WTC11 (cell line): ENCODE results near the gene CHRNE. TPM values are rescaled to one million over a fixed set of nuclear protein-coding genes. Genes with fewer than 3 reads are reported as not detected.
A peak's percentile ranks its signal among the peaks of the same experiment; 100 is the strongest.

Experiments used
- ATAC-seq: fragments of 200-7000 bp; cut with Tn5 transposase; 2 replicates; pipeline ENCODE4 v1.10.0; 2021; ENCODE audit warnings: mild to moderate bottlenecking, moderate library complexity
- CTCF ChIA-PET: fragments of 300-600 bp; sonication (Branson Sonifier 250); formaldehyde crosslinking; loops from one replicate; lab custom pipeline; 2021; ENCODE audit warnings: antibody characterized with exemption; lab: Charles Lee
- POLR2A ChIA-PET: fragments of 350-600 bp; sonication (Branson Sonifier 250); formaldehyde crosslinking; loops from one replicate; lab custom pipeline; 2021; ENCODE audit warnings: antibody characterized with exemption; lab: Charles Lee
- DNase-seq: peaks from one replicate; pipeline ENCODE4 v3.0.0; 2021; ENCODE audit warnings: low spot score
- H3K27ac Mint-ChIP-seq: 2 replicates; pipeline ENCODE4 v1.8.0; 2021; ENCODE audit warnings: mixed read lengths
- H3K27me3 Mint-ChIP-seq: 2 replicates; pipeline ENCODE4 v1.8.0; 2021; ENCODE audit warnings: low read depth, mild to moderate bottlenecking, moderate library complexity, mixed read lengths
- H3K36me3 Mint-ChIP-seq: 2 replicates; pipeline ENCODE4 v1.8.0; 2021; ENCODE audit warnings: mixed read lengths
- H3K4me1 Mint-ChIP-seq: 2 replicates; pipeline ENCODE4 v1.8.0; 2022; ENCODE audit warnings: mixed read lengths
- H3K4me3 Mint-ChIP-seq: 2 replicates; pipeline ENCODE4 v1.8.0; 2021; ENCODE audit warnings: mild to moderate bottlenecking, moderate library complexity, mixed read lengths
- H3K9me3 Mint-ChIP-seq: 2 replicates; pipeline ENCODE4 v1.8.0; 2021; ENCODE audit warnings: mixed read lengths
- CREM ChIP-seq: sonication (generic); formaldehyde crosslinking; IDR thresholded peaks from 2 replicates; pipeline ENCODE4 v1.8.1; 2022; ENCODE audit warnings: mild to moderate bottlenecking, missing genetic modification reagents, moderate library complexity
- IRF2 ChIP-seq: sonication (generic); formaldehyde crosslinking; IDR thresholded peaks from 2 replicates; pipeline ENCODE4 v1.8.0; 2022; ENCODE audit warnings: low read depth, missing genetic modification reagents, borderline replicate concordance
- JAZF1 ChIP-seq: fragments of 250-450 bp; sonication (Bioruptor Pico); IDR thresholded peaks from 2 replicates; pipeline ENCODE4 v1.9.0; 2021; ENCODE audit warnings: moderate library complexity, mild to moderate bottlenecking, inconsistent platforms
- JUN ChIP-seq: sonication (generic); formaldehyde crosslinking; IDR thresholded peaks from 2 replicates; pipeline ENCODE4 v1.8.0; 2023; ENCODE audit warnings: mild to moderate bottlenecking, missing genetic modification reagents
- RORB ChIP-seq: fragments of 250-450 bp; sonication (Bioruptor Pico); IDR thresholded peaks from 2 replicates; pipeline ENCODE4 v1.9.0; 2021; ENCODE audit warnings: mild to moderate bottlenecking
- SMAD4 ChIP-seq: sonication (generic); formaldehyde crosslinking; IDR thresholded peaks from 2 replicates; pipeline ENCODE4 v1.8.0; 2022; ENCODE audit warnings: mild to moderate bottlenecking, missing genetic modification reagents
- ZNF219 ChIP-seq: sonication (generic); formaldehyde crosslinking; IDR thresholded peaks from 2 replicates; pipeline ENCODE4 v1.8.0; 2023; ENCODE audit warnings: missing genetic modification reagents, mild to moderate bottlenecking, borderline replicate concordance
- total RNA-seq: library from RNA; stranded (reverse); gene quantifications from 3 replicates; pipeline ENCODE4 v1.2.3, GENCODE V29; 2021
- TF ChIP-seq, protein P1 (sequence below): sonication (generic); formaldehyde crosslinking; IDR thresholded peaks from 2 replicates; pipeline ENCODE4 v1.8.0; 2023; ENCODE audit warnings: mild to moderate bottlenecking, missing genetic modification reagents
- TF ChIP-seq, protein P2 (sequence below): sonication (generic); formaldehyde crosslinking; IDR thresholded peaks from 2 replicates; pipeline ENCODE4 v1.8.1; 2022; ENCODE audit warnings: missing genetic modification reagents, borderline replicate concordance
- TF ChIP-seq, protein P3 (sequence below): sonication (generic); formaldehyde crosslinking; IDR thresholded peaks from 2 replicates; pipeline ENCODE4 v1.8.0; 2022; ENCODE audit warnings: mild to moderate bottlenecking, missing genetic modification reagents
- TF ChIP-seq, protein P4 (sequence below): sonication (generic); formaldehyde crosslinking; IDR thresholded peaks from 2 replicates; pipeline ENCODE4 v1.8.0; 2022; ENCODE audit warnings: mild to moderate bottlenecking, missing genetic modification reagents
- TF ChIP-seq, protein P5 (sequence below): sonication (generic); formaldehyde crosslinking; IDR thresholded peaks from 2 replicates; pipeline ENCODE4 v1.8.1; 2023; ENCODE audit warnings: mild to moderate bottlenecking, moderate library complexity, missing genetic modification reagents
- TF ChIP-seq, protein P6 (sequence below): sonication (generic); formaldehyde crosslinking; IDR thresholded peaks from 2 replicates; pipeline ENCODE4 v1.8.0; 2023; ENCODE audit warnings: missing genetic modification reagents, mild to moderate bottlenecking, borderline replicate concordance

The CHRNE gene
- total RNA-seq, 1 experiment from 2014 or later: 0.70 TPM

DNA sequence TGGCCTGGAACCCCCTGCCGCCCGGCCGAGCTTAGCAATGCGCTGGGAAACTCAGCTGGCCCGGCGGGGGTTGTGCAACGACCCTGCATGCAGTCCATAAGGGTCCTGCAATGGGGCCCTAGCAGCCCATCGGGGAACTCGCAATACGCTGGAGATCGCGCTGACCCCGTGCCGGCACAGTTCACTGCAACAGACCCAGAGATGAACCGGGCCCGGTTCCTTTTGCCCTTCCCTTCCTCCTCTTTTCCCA is 36.6 kb upstream of the CHRNE start:
- no peak for ATAC-seq
- H3K4me1 Mint-ChIP-seq: peaks cover 25% of the 10 kb centered on the region
- peaks cover 39% of the 10 kb centered on the region for H3K36me3 Mint-ChIP-seq

DNA sequence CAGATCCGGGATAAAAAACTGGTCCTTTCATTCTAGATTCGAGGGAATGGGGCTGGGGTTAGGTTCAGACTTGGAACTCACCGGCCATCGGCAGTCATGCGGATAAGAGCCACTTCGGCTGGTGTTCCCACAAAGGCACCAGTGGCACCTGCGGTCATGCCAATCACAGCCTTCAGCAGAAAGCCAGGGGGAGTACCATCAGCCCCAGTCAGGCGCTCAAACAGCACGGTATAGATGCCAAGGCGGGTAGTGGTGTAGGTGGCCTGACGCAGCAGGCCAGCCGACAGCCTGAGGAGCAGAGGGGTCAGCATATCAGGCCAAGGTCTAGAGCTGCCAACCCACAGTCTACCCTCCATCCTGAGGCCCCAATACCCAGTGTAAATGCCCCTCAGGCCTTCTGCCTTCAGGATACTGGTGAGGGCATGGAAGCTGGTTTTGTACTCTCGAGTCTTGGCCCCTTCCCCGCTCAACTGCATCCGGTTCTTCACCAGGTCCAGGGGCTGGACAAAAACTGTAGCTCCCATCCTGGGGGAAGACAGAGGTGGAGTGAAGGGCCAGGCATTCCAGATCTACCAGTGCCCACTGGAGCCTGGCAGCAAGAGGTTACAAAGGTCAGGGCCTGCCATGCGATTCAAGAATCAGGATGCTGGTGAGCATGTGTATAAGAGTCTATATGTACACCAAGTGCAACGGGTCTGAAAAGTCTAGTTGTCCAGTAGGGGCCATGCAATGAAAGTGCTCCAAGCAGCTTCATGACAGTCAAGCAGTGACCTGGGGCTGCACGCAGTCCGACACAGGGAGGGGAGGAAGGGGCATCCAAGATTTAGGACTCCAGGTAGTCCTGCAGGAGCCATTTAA is 36.0 kb upstream of the CHRNE start:
- Mint-ChIP-seq H3K36me3 (peaks cover 36% of the 10 kb centered on the region), H3K4me1 (peaks cover 28% of the 10 kb centered on the region), H3K27ac (peak overlapping the region; percentile 96), H3K4me3 (peak overlapping the region; percentile 96), H3K9me3 (no peaks in the 10 kb centered on the region), H3K27me3 (no peaks in the 10 kb centered on the region)
- ChIA-PET POLR2A (interaction anchor here (0.5 to 2.6 kb wide), 3 partner anchors 28 to 123 kb away, joined by 3 to 38 read pairs (median 6); partner anchors contain the start of gene SPAG7), CTCF (interaction anchor here (1.0 to 2.6 kb wide), 11 partner anchors 12 to 49 kb away, joined by 3 to 38 read pairs (median 7); partner anchors contain the start of genes CAMTA2, CHRNE, ENO3 and PFN1)
- DNase-seq: no peak
- no peak for ATAC-seq
- TF ChIP-seq, protein P1, sequence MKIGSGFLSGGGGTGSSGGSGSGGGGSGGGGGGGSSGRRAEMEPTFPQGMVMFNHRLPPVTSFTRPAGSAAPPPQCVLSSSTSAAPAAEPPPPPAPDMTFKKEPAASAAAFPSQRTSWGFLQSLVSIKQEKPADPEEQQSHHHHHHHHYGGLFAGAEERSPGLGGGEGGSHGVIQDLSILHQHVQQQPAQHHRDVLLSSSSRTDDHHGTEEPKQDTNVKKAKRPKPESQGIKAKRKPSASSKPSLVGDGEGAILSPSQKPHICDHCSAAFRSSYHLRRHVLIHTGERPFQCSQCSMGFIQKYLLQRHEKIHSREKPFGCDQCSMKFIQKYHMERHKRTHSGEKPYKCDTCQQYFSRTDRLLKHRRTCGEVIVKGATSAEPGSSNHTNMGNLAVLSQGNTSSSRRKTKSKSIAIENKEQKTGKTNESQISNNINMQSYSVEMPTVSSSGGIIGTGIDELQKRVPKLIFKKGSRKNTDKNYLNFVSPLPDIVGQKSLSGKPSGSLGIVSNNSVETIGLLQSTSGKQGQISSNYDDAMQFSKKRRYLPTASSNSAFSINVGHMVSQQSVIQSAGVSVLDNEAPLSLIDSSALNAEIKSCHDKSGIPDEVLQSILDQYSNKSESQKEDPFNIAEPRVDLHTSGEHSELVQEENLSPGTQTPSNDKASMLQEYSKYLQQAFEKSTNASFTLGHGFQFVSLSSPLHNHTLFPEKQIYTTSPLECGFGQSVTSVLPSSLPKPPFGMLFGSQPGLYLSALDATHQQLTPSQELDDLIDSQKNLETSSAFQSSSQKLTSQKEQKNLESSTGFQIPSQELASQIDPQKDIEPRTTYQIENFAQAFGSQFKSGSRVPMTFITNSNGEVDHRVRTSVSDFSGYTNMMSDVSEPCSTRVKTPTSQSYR (CRISPR knock-in tag): no peak
- TF ChIP-seq ZNF219 (no peak), IRF2 (CRISPR knock-in tag) (no peak), JAZF1 (CRISPR knock-in tag) (no peak), CREM (CRISPR knock-in tag) (no peak)
- TF ChIP-seq, protein P2, sequence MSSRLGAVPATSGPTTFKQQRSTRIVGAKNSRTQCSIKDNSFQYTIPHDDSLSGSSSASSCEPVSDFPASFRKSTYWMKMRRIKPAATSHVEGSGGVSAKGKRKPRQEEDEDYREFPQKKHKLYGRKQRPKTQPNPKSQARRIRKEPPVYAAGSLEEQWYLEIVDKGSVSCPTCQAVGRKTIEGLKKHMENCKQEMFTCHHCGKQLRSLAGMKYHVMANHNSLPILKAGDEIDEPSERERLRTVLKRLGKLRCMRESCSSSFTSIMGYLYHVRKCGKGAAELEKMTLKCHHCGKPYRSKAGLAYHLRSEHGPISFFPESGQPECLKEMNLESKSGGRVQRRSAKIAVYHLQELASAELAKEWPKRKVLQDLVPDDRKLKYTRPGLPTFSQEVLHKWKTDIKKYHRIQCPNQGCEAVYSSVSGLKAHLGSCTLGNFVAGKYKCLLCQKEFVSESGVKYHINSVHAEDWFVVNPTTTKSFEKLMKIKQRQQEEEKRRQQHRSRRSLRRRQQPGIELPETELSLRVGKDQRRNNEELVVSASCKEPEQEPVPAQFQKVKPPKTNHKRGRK (CRISPR knock-in tag): no peak
- TF ChIP-seq, protein P3, sequence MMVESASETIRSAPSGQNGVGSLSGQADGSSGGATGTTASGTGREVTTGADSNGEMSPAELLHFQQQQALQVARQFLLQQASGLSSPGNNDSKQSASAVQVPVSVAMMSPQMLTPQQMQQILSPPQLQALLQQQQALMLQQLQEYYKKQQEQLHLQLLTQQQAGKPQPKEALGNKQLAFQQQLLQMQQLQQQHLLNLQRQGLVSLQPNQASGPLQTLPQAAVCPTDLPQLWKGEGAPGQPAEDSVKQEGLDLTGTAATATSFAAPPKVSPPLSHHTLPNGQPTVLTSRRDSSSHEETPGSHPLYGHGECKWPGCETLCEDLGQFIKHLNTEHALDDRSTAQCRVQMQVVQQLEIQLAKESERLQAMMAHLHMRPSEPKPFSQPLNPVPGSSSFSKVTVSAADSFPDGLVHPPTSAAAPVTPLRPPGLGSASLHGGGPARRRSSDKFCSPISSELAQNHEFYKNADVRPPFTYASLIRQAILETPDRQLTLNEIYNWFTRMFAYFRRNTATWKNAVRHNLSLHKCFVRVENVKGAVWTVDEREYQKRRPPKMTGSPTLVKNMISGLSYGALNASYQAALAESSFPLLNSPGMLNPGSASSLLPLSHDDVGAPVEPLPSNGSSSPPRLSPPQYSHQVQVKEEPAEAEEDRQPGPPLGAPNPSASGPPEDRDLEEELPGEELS (CRISPR knock-in tag): no peak

More for the DNA sequence above, 36.6 kb upstream of the CHRNE start:
- Mint-ChIP-seq H3K27ac (peak overlapping the region; percentile 96), H3K4me3 (peak overlapping the region; percentile 96), H3K27me3 (no peaks in the 10 kb centered on the region), H3K9me3 (no peaks in the 10 kb centered on the region)
- POLR2A ChIA-PET: interaction anchor here (0.6 to 2.6 kb wide), 7 partner anchors 9 to 74 kb away, joined by 3 to 38 read pairs (median 6); partner anchors contain the start of genes CHRNE, INCA1, KIF1C and PFN1
- no peak for DNase-seq
- CTCF ChIA-PET: interaction anchor here (0.7 to 2.6 kb wide), 14 partner anchors 11 to 209 kb away, joined by 3 to 38 read pairs (median 6); partner anchors contain the start of genes CAMTA2, CHRNE, ENO3 and MED11
- TF ChIP-seq, protein P4, sequence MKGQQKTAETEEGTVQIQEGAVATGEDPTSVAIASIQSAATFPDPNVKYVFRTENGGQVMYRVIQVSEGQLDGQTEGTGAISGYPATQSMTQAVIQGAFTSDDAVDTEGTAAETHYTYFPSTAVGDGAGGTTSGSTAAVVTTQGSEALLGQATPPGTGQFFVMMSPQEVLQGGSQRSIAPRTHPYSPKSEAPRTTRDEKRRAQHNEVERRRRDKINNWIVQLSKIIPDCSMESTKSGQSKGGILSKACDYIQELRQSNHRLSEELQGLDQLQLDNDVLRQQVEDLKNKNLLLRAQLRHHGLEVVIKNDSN (CRISPR knock-in tag): peak; percentile 10; the same call in 1 of the 2 replicates
- TF ChIP-seq, protein P3 (CRISPR knock-in tag): 0 out of 2 replicates have a peak, but pooled peaks have one; percentile 18
- TF ChIP-seq RORB (CRISPR knock-in tag) (no peak), JUN (0 out of 2 replicates have a peak, but pooled peaks have one; percentile 18), SMAD4 (CRISPR knock-in tag) (0 out of 2 replicates have a peak, but pooled peaks have one; percentile 22)
- TF ChIP-seq, protein P5, sequence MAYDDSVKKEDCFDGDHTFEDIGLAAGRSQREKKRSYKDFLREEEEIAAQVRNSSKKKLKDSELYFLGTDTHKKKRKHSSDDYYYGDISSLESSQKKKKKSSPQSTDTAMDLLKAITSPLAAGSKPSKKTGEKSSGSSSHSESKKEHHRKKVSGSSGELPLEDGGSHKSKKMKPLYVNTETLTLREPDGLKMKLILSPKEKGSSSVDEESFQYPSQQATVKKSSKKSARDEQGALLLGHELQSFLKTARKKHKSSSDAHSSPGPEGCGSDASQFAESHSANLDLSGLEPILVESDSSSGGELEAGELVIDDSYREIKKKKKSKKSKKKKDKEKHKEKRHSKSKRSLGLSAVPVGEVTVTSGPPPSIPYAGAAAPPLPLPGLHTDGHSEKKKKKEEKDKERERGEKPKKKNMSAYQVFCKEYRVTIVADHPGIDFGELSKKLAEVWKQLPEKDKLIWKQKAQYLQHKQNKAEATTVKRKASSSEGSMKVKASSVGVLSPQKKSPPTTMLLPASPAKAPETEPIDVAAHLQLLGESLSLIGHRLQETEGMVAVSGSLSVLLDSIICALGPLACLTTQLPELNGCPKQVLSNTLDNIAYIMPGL (CRISPR knock-in tag): no peak
- TF ChIP-seq, protein P6, sequence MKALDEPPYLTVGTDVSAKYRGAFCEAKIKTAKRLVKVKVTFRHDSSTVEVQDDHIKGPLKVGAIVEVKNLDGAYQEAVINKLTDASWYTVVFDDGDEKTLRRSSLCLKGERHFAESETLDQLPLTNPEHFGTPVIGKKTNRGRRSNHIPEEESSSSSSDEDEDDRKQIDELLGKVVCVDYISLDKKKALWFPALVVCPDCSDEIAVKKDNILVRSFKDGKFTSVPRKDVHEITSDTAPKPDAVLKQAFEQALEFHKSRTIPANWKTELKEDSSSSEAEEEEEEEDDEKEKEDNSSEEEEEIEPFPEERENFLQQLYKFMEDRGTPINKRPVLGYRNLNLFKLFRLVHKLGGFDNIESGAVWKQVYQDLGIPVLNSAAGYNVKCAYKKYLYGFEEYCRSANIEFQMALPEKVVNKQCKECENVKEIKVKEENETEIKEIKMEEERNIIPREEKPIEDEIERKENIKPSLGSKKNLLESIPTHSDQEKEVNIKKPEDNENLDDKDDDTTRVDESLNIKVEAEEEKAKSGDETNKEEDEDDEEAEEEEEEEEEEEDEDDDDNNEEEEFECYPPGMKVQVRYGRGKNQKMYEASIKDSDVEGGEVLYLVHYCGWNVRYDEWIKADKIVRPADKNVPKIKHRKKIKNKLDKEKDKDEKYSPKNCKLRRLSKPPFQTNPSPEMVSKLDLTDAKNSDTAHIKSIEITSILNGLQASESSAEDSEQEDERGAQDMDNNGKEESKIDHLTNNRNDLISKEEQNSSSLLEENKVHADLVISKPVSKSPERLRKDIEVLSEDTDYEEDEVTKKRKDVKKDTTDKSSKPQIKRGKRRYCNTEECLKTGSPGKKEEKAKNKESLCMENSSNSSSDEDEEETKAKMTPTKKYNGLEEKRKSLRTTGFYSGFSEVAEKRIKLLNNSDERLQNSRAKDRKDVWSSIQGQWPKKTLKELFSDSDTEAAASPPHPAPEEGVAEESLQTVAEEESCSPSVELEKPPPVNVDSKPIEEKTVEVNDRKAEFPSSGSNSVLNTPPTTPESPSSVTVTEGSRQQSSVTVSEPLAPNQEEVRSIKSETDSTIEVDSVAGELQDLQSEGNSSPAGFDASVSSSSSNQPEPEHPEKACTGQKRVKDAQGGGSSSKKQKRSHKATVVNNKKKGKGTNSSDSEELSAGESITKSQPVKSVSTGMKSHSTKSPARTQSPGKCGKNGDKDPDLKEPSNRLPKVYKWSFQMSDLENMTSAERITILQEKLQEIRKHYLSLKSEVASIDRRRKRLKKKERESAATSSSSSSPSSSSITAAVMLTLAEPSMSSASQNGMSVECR (CRISPR knock-in tag): 0 out of 2 replicates have a peak, but pooled peaks have one; percentile 33
